Measurements from ENCODE around the gene CLUH.
"Not testable (repeated sequence)": the region's sequence is repeated elsewhere in the genome, so short reads cannot be mapped to it uniquely, and the experiment has no call there.

CLUH gene

GRCh38 chr17:2701996-2702741, 9.4 kb downstream of the CLUH start:
- DNase-seq = no peak
- TF ChIP-seq POLR2A (IDR thresholded peaks at IDR 0.05; ENCODE audit: low read length) = no peak
- TF ChIP-seq GATA1 (IDR thresholded peaks at IDR 0.05; ENCODE audit: low read depth, low read length) = no peak

- TF ChIP-seq GATA1 (IDR thresholded peaks at IDR 0.05; ENCODE audit: low read depth, low read length) (no peak), POLR2A (IDR thresholded peaks at IDR 0.05; ENCODE audit: low read length) (no peak)
- DNase-seq = no peak
Measured at GRCh38 chr17:2701161-2701995, 10.2 kb downstream of the CLUH start.

GRCh38 chr17:2700491-2701141, 10.9 kb downstream of the CLUH start:
- no peak for DNase-seq
- TF ChIP-seq GATA1 (IDR thresholded peaks at IDR 0.05; ENCODE audit: low read depth, low read length) (no peak), POLR2A (IDR thresholded peaks at IDR 0.05; ENCODE audit: low read length) (no peak)

GRCh38 chr17:2700030-2700490, 11.5 kb downstream of the CLUH start:
- DNase-seq = no peak
- no peak for TF ChIP-seq POLR2A (IDR thresholded peaks at IDR 0.05; ENCODE audit: low read length)
- no peak for TF ChIP-seq GATA1 (IDR thresholded peaks at IDR 0.05; ENCODE audit: low read depth, low read length)

- DNase-seq = not testable (repeated sequence)
Measured at GRCh38 chr17:2699216-2699805, 12.3 kb downstream of the CLUH start.

GRCh38 chr17:2697611-2698162, 13.9 kb downstream of the CLUH start:
- TF ChIP-seq GATA1 (IDR thresholded peaks at IDR 0.05; ENCODE audit: low read depth, low read length) = no peak
- no peak for TF ChIP-seq POLR2A (IDR thresholded peaks at IDR 0.05; ENCODE audit: low read length)

GRCh38 chr17:2695961-2696760, 15.4 kb downstream of the CLUH start:
- TF ChIP-seq GATA1 (IDR thresholded peaks at IDR 0.05; ENCODE audit: low read depth, low read length) (no peak), POLR2A (IDR thresholded peaks at IDR 0.05; ENCODE audit: low read length) (no peak)
- no peak for DNase-seq

More at GRCh38 chr17:2697611-2698162, 13.9 kb downstream of the CLUH start:
- DNase-seq = no peak

GRCh38 chr17:2695243-2695960, 16.2 kb downstream of the CLUH start:
- TF ChIP-seq GATA1 (IDR thresholded peaks at IDR 0.05; ENCODE audit: low read depth, low read length) (no peak), POLR2A (IDR thresholded peaks at IDR 0.05; ENCODE audit: low read length) (no peak)
- DNase-seq = no peak

- no peak for DNase-seq
Measured at GRCh38 chr17:2694381-2695242, 17.0 kb downstream of the CLUH start.

GRCh38 chr17:2693561-2694380, 17.8 kb downstream of the CLUH start:
- TF ChIP-seq POLR2A (IDR thresholded peaks at IDR 0.05; ENCODE audit: low read length) (no peak), GATA1 (IDR thresholded peaks at IDR 0.05; ENCODE audit: low read depth, low read length) (no peak)
- no peak for DNase-seq

More at GRCh38 chr17:2694381-2695242, 17.0 kb downstream of the CLUH start:
- TF ChIP-seq GATA1 (IDR thresholded peaks at IDR 0.05; ENCODE audit: low read depth, low read length) (no peak), POLR2A (IDR thresholded peaks at IDR 0.05; ENCODE audit: low read length) (no peak)

GRCh38 chr17:2692781-2693135, 18.8 kb downstream of the CLUH start:
- no peak for DNase-seq
- no peak for TF ChIP-seq POLR2A (IDR thresholded peaks at IDR 0.05; ENCODE audit: low read length)
- TF ChIP-seq GATA1 (IDR thresholded peaks at IDR 0.05; ENCODE audit: low read depth, low read length) = no peak

Measured in erythroblast (primary cell).